NCI-H345 (cell line): Measurements from ENCODE around the gene PGA3.
"Not testable (repeated sequence)": the region's sequence is repeated elsewhere in the genome, so short reads cannot be mapped to it uniquely, and the experiment has no call there.

Source experiments
- DNase-seq: peaks from one replicate; lab custom pipeline; 2025; lab: John Stamatoyannopoulos, UW

Gene PGA3

DNA sequence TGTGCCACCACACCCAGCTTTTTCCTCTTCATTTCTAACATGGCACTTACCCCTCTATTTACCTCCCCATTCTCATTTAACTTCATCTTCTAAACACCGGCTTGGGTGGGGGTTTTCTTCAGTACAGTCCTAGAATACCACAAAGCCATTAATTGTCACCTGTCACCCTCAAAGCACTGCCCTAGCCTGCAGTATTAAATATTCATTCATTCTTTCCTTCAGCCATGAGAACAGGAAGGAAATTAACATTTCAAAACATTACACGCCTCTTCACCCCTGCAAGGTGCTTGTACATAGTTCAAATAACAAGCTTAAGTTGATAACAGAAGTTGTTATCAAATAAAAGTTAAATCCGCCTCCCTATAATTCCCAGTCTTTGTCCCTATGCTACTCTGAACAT lies 31.4 kb upstream of the PGA3 start:
- no peak for DNase-seq

DNA sequence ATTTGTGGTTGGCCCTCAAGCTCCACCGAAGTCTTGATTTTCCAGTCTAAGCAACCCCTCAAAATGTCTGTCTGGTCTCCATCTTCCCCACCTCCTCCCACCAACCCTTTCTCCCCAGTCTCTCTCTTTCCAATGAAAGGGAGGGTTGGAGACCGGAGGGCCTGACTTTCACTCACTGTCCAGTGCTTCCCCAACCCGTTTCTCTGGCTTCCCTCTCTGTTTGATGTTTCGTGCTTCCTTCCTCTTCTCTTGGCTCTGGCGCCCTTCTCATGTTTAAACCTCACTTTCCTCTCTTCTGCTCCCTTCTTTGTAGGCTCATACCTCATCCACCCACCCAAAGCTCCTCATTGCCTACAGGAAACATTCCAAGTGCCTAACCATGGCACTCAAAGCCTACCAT lies 31.0 kb upstream of the PGA3 start:
- DNase-seq, result no peak

DNA sequence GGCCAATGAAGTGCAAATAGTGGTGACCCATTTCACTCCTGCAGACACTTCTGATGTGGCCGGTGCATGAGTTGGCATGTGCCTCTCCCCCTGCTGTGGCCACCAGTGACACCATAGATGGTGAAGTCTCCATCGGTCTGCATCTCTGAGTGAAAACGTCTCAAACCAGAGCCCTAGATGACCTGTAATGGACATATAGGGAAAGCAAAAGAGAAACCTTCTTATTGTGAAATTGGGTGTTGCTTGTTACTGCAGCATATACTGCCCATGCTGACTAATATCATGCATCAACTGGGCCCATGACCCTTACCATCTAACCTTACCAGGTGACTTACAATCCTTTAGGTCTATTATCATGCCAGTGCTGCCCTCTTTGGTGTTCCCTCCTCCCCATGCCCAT lies 30.4 kb upstream of the PGA3 start:
- no peak for DNase-seq

DNA sequence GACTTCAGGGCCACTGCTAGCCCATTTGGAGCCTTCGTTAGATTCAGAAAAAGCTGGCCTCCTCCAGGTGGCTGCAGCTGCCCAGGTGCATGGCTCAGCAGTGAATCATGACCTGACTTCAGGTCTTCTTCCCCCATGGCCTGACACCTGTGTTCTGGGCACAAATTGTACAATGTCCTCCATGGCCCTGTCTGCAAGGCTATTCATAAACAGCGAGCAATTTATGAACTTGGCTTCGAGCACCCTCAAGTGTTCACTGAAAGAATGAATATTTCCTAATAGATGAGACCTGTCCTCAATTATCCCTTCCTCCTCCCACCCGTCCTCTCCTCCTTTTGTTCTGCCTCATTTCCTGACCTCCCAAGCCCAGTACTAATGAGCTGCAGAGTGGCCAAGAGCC lies 29.9 kb upstream of the PGA3 start:
- no peak for DNase-seq

DNA sequence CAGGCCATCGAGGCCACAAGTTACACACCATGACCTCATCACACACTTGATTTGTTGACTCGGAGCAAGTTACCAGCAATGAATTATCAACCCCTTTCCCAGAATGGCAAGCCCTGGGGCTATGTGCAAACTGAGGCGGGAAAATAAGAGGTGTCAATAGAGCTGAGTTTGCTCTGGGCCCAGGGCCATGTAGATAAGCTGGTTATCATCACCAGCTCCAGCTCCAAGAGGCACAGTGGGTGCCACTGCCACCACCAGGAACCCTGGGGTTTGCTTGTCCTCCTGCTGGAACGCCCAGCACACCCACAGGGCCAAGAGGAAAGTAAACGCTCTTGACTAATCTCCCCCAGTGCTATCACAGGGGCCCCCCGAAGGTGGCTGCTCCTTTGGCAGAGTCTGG lies 29.0 kb upstream of the PGA3 start:
- DNase-seq, result peak; percentile 60

DNA sequence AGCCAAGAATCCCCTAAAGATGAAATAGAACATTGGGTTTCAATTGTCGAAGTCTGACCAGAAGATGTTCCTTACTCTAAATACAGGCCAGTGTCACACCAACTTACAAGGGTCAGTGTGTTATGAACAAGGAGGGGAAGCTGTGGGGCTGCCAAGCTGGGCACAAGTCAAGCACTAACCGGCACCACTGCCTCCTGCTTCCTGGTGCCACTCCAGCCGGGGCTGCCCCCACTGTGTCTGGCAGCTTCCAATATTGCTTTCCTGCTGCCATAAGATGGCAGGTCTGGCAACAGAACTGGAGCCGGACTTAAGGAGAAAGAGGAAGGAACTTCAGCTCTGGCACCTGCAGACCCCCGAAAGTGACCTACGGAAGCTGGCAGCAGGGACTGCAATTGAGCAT lies 28.4 kb upstream of the PGA3 start:
- DNase-seq, result no peak

DNA sequence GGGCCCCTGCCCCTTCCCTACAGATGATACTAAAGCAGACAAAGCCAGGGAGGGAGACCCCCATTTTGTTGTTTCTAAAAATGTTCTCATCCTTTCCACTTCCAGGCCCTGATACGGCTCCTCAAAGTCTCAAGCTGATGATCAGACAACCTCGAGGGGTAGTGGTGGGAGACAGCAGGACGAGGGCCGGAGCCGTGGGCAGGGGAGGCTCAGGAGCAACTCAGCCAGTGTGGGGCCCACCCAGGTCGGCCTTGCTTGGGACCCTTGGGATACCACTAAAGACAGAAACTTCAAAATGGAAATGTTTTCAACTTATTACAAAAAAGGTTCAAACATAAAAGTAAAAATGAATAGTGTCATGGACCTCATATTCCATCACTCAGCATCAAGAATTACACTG lies 26.9 kb upstream of the PGA3 start:
- DNase-seq, result no peak

DNA sequence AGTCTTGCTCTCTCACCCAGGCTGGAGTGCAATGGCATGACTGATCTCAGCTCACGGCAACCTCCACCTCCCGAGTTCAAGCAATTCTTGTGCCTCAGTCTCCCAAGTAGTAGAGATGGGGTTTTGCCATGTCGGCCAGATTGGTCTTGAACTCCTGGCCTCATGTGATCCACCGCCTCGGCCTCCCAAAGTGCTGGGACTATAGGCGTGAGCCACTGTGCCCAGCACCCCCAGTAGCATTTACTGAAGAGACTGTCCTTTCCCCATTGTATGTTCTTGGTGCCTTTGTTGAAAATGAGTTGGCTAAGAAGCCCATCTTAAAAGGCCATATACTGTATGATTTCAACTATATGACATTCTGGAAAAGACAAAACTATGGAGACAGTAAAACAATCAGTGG lies 23.1 kb upstream of the PGA3 start:
- not testable (repeated sequence) for DNase-seq

DNA sequence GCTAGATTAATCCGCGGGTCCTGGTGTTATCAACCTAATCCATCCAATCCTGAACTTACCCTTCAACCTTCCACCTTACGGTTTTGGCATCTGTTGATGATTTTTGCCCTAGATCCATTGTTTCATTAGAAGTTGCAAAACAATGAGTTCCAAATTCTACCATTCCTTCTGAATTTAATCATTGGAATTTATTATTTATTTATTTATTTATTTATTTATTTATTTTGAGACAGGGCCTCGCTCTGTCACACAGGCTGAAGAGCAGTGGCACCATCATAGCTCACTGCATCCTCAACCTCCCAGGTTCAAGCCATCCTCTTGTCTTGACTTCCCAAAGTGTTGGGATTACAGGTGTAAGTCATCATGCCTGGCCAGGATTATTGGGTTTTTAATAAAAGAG lies 21.8 kb upstream of the PGA3 start:
- DNase-seq, result no peak

DNA sequence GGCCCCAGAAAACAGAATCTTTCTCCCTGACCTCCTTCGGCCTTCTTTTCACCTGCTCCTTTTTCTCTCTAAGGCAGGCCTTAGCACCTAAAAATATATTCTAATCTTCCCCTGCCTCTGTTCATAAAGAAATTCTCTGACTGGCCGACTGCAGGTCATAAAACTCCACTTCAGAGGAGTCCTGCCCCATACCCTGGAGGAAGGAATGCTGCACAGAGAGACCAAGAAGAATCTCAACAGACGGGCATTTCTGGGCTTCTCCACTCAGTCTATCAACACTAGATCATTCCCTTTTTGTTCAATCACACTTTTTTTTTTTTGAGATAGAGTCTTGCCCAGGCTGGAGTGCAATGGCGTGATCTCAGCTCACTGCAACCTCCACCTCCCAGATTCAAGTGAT lies 19.7 kb upstream of the PGA3 start:
- no peak for DNase-seq

DNA sequence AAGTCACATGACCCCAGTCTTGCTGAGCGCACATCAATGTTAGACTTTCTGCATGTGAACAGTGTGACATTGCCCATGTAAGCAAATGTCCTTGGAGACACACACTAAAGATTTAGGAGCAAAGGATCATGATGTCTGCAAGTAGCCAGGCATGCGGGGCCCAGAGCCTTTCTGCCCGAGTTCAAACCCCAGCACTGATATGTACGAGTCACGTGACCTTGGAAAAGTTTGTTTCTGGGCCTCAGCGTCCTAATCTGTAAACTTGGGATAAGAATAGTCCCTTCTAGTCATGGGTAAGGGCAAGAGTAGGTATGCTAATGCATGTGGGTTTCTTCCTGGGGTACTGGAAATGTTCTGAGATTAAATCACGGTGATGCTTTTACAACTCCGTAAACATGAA lies 16.8 kb upstream of the PGA3 start:
- no peak for DNase-seq

DNA sequence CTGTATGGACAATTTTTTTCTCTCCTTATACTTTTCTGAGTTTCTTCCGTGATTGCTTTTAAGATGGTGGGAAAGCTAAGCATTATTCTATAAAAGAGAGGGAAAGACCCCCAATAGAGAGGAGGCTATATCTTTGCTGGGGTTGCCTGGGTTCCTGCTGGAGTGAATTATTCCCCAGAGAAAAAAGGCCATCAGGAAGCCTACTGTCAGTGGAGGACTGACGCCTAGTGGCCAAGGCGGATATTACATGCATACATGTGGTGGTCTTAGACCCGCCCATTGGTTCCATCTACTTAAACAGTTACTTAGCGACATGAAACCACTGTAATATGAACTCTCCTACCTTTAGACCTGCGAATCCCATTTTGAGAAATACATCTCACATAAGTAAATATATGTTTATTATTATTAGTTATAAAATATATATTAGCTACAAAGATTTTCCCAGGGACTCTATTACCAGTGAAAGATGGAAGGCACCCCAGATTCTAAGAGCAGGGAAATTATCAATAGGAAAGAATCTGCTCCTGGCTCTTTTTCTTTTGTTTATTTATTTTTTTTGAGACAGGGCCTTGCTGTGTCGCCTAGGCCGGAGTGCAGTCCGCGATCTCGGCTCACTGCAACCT lies 15.7 kb upstream of the PGA3 start:
- DNase-seq, result peak; percentile 83

DNA sequence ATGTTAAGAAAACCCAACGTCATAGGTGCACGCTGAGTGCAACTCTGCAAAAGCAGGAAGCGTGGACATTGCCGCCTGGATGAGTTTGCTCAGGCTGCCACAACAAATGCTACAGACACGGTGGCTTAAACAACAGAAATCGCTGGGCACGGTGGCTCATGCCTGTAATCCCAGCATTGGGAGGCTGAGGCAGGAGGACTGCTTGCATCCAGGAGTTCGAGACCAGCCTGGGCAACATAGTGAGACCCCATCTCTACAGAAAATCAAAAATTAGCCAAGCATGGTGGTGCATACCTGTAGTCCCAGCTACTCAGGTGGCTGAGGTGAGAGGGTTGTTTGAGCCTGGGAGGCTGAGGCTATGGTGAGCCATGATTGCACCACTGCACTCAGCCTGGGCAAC lies 13.4 kb upstream of the PGA3 start:
- no peak for DNase-seq

DNA sequence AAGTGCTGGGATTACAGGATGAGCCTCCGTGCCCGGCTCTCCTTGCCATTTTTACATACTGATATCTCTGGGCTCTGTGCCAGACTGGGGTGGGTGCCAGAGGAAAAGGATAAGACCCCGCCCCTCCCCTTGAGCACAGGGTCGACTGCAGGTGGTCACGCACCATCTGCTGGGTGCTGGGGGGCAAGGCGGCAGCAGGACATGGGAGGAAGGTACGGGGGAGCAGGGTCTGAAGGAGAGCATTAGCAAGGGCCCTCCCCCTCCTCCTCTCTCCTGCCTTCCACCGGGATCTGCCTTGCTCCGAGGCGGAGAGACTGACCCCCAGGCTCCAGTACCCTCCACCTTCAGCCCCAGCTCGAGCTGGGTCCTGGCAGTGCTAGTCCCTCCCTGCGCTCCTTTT lies 9.7 kb upstream of the PGA3 start:
- peak; percentile 48 for DNase-seq

DNA sequence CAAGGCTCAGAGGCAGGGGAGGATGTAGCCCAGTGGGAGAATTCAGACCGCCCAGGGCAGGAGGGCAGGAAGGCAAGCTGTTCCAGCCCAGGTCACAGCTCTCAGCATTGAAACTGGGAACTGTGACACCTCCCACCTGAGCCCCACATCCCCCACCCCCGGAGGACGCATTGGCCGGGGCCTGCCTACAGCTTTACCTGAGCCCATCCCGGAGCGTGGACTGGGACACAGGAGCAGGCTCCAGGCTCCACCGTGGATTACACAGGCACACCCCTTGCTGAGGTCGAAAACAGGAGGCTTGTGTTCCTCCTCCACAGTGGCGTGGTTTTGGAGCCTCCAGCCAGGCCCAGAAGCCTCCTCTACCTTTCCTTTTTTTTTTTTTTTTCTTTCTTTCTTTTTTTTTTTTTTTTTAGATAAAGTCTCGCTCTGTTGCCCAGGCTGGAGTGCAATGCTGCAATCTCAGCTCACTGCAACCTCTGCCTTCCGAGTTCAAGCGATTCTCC lies 9.1 kb upstream of the PGA3 start:
- no peak for DNase-seq

DNA sequence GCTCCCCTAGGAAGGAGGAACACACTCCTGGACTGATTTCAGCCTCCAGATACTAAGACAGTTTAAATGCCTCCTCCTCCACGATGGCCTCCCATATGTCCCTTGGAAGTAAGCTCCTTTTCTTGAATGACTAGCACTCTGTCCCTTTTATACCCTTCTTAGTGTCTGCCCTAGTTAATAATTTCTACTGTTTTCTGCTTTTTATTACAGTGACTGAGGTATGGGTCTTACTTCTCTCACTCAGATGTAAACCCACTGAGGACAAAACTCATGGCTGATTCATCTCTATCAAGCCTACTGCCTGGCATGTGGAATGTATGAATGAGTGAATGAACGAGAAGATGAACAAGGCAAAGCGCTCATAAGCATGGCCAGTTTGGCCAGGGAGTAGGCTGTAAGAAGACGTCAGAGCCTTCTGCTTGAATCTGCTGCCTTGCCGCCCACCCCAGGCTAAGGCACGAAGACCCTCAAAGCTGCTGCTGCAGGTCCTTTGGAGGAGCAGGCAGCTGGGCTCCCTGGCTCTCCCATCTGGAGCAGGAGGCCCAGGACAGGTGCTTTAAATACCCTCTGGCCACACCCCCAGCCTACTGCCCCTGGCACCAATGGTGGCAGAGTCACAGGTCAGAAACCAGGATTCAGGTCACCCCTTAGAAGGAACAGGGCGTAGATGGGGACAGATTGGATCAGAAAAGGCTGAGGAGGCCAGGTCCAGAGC lies 8.2 kb upstream of the PGA3 start:
- no peak for DNase-seq

DNA sequence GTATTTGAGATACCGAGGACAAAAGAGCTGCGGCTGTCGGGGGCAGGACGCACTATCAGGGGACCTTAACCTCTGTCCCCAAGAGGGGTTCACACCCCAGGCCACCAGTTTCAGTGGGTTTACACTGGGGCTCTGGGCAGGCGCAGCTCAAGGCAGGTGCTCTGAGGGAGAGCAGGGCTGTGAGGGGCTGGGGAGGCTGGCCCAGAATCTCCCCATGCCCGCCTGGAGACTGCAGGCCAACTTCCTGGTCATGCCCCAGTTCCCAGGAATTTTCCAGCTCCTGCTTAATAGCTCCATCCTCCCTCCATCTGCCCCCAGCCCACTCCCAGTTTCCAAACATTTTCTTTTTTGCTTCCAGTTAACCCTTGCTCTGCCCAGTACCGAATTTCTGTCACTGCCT lies 7.6 kb upstream of the PGA3 start:
- DNase-seq, result no peak

DNA sequence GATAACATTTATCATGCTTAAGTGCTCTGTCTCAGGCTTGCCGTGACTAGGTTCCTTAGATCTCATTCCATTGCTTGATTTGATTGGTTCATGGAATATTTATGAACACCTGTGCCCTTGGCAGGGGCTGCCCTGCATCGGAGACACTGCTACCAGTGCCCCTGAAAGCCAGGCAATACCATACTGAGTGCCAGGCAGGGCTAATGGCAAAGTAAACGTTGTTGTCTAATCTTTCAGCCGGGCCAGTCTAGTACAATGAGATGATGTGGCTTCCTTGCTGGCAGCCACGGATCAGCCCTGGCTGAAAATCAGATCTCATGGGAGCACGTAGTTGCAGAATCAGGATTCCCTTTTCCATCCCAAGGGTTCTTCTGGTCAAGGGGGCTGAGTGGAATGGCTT lies 5.0 kb upstream of the PGA3 start:
- DNase-seq, result no peak

DNA sequence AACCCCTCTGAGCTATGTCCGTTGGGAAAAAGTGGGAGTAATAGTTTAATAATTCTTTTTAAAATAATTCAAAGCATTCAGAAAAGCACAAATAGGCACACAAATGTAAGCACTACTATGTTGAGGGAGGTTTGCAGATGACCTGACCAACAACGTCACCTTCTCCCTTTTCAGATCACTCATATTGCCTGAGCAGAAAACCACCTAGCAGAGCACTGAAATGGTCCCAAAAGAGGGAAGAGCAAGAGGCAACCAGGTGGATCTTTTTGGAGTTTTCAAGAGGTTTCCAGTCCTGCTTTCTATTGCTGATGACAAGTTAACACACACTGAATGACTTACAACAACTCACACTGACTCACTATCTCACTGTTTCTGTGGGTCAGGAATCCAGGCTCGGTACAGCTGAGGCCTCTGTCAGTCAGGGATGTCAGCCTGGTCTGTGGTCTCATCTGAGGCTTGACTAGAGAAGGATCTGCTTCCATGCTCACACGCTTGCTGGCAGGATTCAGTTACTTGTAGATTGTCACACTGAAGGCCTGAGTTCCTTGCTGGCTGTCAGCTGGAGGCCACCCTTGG lies 4.3 kb upstream of the PGA3 start:
- DNase-seq, result no peak

DNA sequence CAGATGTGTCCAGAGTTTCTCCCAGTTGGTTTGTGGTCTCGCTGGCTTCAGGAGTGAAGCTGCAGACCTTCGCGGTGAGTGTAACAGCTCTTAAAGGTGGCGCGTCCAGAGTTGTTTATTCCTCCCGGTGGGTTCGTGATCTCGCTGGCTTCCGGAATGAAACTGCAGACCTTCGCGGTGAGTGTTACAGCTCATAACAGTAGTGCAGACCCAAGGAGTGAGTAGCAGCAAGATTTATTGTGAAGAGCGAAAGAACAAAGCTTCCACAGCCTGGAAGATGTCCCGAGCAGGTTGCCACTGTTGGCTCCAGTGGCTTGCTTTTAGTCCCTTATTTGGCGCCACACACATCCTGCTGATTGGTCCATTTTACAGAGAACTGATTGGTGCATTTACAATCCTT lies 1.8 kb upstream of the PGA3 start:
- DNase-seq, result no peak

DNA sequence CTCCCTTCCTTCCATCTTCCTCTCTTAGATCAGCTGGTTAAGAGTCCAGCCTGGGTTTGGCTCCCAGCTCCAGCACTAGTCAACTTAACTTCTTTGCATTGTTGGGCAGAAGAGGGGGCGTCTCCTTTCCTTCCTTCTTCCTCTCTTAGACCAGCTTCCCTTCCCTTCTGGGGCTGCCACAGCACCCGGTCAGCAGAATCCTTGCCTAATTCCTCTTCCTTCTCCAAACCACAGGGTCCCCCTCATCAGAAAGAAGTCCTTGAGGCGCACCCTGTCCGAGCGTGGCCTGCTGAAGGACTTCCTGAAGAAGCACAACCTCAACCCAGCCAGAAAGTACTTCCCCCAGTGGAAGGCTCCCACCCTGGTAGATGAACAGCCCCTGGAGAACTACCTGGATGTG lies 558 bp downstream of the PGA3 start:
- not testable (repeated sequence) for DNase-seq

DNA sequence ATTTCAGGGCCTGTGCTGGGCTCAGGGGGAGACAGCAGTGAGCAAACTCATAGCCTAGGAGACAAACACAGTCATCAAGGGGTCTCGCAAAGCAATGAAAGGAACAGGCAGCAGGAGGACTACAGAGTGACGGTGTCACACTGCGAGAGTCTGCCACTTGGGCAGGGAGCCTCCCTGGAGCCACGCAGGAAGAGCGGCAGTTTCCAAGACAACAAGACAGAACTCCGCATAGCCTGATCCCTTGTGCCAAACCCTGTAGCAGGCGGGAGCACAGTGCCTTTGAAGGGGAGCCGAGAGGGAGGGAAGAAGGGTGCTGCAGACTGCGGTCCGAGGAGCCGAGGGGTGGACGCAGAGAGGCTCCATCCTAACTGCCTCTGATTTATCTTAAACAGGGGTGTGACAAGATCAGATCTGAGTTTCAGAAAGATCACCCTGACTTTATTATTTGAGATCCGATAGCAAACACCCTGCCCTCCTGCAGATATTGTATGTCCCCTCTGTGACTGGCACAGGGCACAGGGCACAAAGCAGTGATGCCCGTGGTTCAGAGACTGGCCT lies 1.3 kb downstream of the PGA3 start:
- not testable (repeated sequence) for DNase-seq

DNA sequence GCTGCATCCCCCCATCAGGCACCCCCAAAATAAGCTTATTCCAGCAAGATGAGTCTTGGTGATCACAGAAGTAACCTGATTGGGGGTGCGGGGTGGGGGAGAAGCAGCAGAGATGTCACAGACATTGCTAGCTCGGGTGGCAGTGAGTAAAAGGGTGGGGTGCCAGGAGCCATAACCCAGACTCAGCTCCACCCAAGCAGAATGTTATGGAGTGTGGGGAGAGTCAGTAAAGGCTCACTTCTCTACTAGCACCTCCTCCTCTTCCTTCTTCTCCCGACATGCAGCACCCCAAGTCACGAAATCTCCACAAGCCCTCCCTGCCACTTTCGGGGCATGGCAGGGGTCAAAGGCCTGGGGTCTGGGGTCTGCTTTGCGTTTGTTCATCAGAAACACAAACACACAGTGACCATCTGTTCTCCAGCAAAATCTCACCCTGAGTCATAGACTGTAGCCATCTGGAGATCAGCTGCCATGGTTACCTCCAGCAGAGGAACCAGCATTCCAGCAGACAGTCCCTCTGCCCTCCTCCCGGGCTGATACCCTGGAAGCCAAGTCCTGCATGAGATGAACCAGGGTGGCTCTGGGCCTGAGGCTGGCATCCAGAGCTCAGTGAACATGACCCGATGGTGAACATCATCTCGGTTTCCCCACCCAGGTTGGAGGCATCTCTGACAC lies 4.5 kb downstream of the PGA3 start:
- DNase-seq, result not testable (repeated sequence)
